ENCODE measurements around the gene CPT1A. TPM values are rescaled to one million over a fixed set of nuclear protein-coding genes. Genes with fewer than 3 reads are reported as not detected.

The CPT1A gene
- total and polyA plus RNA-seq, 2 experiments from 2014 or later, result 9.6 to 20.1 TPM

DNA sequence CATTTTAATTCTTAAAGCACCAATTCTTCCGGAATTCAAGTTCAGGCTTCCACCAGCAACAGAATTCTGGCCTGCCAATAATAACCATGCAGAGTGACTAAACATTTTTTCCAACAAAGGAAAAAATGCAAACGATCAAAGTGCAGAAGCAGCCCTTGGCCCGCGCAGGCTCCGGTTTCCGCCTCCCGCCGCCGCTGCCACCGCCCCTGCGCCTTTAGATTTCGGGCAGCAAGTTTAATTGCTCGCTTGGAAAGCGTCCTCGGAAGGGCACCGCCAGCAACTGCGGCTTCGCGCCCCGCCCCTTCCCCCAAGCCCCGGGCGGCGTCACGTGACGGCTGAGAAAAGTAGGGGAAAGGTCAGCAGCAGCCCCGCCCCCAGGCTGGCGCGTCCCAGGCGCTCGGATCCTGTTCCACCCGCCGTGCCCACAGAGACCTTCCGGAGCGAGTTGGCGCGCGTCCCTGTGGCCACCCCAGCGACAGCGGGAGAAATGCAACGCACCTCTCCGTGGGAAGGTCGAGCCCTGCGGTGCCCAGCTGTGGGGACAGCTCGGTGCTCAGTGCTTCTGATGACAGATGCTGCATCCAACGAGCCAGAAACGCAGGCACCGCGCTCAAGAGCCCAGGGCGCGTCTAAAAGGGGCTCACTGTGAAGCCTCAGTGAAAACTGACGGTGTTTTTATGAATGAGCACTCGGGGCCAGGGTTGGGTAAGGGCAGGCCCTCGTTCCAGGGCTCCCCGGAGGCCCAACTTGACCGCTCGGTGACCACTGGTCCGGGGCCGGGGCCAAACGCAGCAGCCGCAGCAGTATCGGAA lies 2.5 kb downstream of the CPT1A start:
- H3K79me2 ChIP-seq (ENCODE audit: insufficient read depth), result peaks cover 50% of the 10 kb centered on the region

DNA sequence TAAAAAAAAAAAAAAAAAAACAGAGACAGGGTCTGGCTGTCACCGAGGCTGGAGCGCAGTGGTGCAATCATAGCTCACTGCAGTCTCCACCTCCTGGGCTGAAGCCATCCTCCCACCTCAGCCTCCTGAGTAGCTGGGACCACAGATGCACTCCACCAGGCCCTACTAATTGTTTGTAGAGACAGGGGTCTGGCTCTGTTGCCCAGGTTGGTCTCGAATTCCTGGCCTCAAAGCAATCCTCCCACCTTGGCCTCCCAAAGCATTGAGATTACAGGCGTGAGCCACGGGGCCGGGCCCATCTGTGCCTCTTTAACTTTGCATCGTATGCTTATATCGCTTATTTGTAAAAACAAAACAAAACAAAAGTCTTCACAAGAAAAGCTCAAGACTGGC lies 3.1 kb downstream of the CPT1A start:
- Histone ChIP-seq H3K79me2 (ENCODE audit: insufficient read depth) (peaks cover 57% of the 10 kb centered on the region), H3K9me3 (ENCODE audit: low read depth) (no peaks in the 10 kb centered on the region), H3K4me1 (ENCODE audit: insufficient read depth) (peaks cover 24% of the 10 kb centered on the region), H3K27me3 (replicated peaks; ENCODE audit: insufficient read depth) (no peaks in the 10 kb centered on the region), H2AFZ (peak overlapping the region; percentile 77), H4K20me1 (ENCODE audit: insufficient read depth) (no peaks in the 10 kb centered on the region), H3K9me2 (ENCODE audit: insufficient read depth) (no peaks in the 10 kb centered on the region), H3K36me3 (ENCODE audit: low read depth) (no peaks in the 10 kb centered on the region), H3F3A (ENCODE audit: insufficient read depth) (peaks cover 38% of the 10 kb centered on the region), H3K27ac (peak overlapping the region; percentile 91), H3K9ac (peak overlapping the region; percentile 84), H3K4me3 (peak overlapping the region; percentile 76), H3K4me2 (ENCODE audit: unreplicated experiment) (peak overlapping the region; percentile 95)
- DNase-seq, result peak; percentile 54
- WGBS, 2 experiments (ENCODE audit: low coverage in 1 of 2, low lambda C conversion rate in 2 of 2, missing lambda C conversion rate in 2 of 2), result 1 to 4% methylated on average over 8 of the region's 8 CpGs
- in situ Hi-C loops (cut with MboI), result no loop called here
- TF ChIP-seq EZH2 (IDR thresholded peaks at IDR 0.05; ENCODE audit: insufficient read depth, poor library complexity, severe bottlenecking) (no peak), EZH2phosphoT487 (IDR thresholded peaks at IDR 0.05; ENCODE audit: insufficient read depth, low read depth) (no peak)

More for the DNA sequence above, 2.5 kb downstream of the CPT1A start:
- peak; percentile 95 for DNase-seq
- 1% methylated on average over 56 to 59 of the region's 61 CpGs for WGBS, 2 experiments (ENCODE audit: low coverage in 1 of 2, low lambda C conversion rate in 2 of 2, missing lambda C conversion rate in 2 of 2)
- Histone ChIP-seq H3K9me2 (ENCODE audit: insufficient read depth) (no peaks in the 10 kb centered on the region), H3K36me3 (ENCODE audit: low read depth) (no peaks in the 10 kb centered on the region), H3K27ac (peak overlapping the region; percentile 91), H3K9ac (peak overlapping the region; percentile 84), H4K20me1 (ENCODE audit: insufficient read depth) (no peaks in the 10 kb centered on the region), H3K4me3 (peak overlapping the region; percentile 76), H3F3A (ENCODE audit: insufficient read depth) (peaks cover 38% of the 10 kb centered on the region), H3K4me2 (ENCODE audit: unreplicated experiment) (peak overlapping the region; percentile 95), H3K9me3 (ENCODE audit: low read depth) (no peaks in the 10 kb centered on the region), H3K4me1 (ENCODE audit: insufficient read depth) (peaks cover 24% of the 10 kb centered on the region), H2AFZ (peak overlapping the region; percentile 77), H3K27me3 (replicated peaks; ENCODE audit: insufficient read depth) (no peaks in the 10 kb centered on the region)
- TF ChIP-seq EZH2 (IDR thresholded peaks at IDR 0.05; ENCODE audit: insufficient read depth, poor library complexity, severe bottlenecking) (no peak), EZH2phosphoT487 (IDR thresholded peaks at IDR 0.05; ENCODE audit: insufficient read depth, low read depth) (no peak)
- in situ Hi-C loops (cut with MboI), result no loop called here

DNA sequence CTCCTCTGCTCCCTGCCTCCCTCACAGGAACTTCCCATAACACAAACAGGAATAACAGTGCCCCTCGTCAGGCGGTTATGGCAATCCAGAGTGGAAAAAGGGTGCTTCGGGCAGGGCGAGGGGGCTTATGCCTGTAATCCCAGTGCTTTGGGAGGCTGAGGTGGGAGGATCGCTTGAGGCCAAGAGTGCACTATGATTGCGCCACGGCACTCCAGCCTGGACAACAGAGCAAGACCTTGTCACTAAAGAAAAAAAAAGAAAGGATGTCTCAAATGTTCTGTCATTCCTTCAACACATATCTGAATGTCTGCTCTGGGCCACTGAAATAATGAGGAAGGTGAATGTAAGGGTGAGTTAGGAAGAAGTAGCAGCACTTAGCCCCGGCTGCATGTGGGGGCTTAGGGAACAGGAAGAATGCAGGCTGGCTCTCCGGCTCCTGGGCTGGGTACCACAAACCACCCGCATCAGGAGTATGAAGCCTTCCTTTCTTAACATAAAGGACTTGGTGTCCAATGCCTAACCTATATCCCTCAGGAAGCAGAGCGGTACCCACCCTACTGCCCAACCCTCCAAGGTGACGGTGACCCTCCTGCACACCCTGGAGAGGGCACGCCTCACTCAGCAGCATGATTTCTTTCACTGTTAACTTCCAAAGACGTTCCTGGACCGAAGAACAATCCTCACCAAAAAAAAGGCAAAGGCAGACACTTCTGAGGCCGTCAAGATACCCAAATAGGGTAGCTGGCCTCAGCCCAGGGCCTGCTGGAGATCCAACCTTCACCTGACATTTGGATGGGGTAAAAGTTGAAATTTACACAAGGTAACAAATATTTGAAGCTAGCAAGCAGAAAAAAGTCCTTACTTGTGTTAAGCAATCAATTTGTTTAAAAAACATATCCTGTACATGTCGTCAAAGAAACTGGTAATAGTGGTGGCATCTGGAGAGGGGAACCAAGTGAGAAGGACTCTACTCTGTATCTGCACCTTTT lies 3.8 kb downstream of the CPT1A start:
- TF ChIP-seq EZH2phosphoT487 (IDR thresholded peaks at IDR 0.05; ENCODE audit: insufficient read depth, low read depth), result no peak
- no peak for DNase-seq
- H4K20me1 ChIP-seq (ENCODE audit: insufficient read depth), result no peaks in the 10 kb centered on the region
- no peaks in the 10 kb centered on the region for H3K36me3 ChIP-seq (ENCODE audit: low read depth)
- 79% methylated on average over 17 of the region's 17 CpGs for WGBS, 2 experiments (ENCODE audit: low coverage in 1 of 2, low lambda C conversion rate in 2 of 2, missing lambda C conversion rate in 2 of 2)
- H3K27ac ChIP-seq, result peak overlapping the region; percentile 91
- H3F3A ChIP-seq (ENCODE audit: insufficient read depth), result peaks cover 38% of the 10 kb centered on the region
- no peak overlapping the region for H2AFZ ChIP-seq
- H3K9me2 ChIP-seq (ENCODE audit: insufficient read depth), result no peaks in the 10 kb centered on the region
- in situ Hi-C loops (cut with MboI), result no loop called here
- no peaks in the 10 kb centered on the region for H3K27me3 ChIP-seq (replicated peaks; ENCODE audit: insufficient read depth)
- H3K4me1 ChIP-seq (ENCODE audit: insufficient read depth), result peaks cover 28% of the 10 kb centered on the region
- peak overlapping the region; percentile 76 for H3K4me3 ChIP-seq
- H3K79me2 ChIP-seq (ENCODE audit: insufficient read depth), result peaks cover 63% of the 10 kb centered on the region
- H3K9ac ChIP-seq, result peak overlapping the region; percentile 84
- H3K9me3 ChIP-seq (ENCODE audit: low read depth), result no peaks in the 10 kb centered on the region
- H3K4me2 ChIP-seq (ENCODE audit: unreplicated experiment), result peak overlapping the region; percentile 95

DNA sequence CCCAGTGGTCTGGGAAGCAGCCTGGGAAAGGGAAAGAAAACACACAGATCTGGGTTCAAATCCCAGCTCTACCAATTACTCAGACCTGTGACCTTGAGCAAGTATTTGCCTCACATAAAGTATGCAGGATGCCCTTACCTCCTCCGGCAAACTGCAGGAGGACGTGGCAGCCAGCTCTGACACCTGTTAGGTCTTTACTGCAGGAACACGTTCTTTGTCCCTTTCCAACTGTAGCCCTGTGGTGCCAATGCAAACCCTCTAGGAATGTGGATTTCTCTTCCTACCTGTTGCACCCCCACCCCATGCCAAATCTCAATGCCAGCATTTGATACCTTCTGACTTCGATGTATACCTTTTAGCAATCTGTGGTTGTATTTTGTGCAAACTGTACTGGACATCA lies 6.0 kb downstream of the CPT1A start:
- no peaks in the 10 kb centered on the region for H3K9me2 ChIP-seq (ENCODE audit: insufficient read depth)
- H3K4me2 ChIP-seq (ENCODE audit: unreplicated experiment), result no peak overlapping the region
- in situ Hi-C loops (cut with MboI), result no loop called here
- no peak overlapping the region for H3K27ac ChIP-seq
- TF ChIP-seq EZH2phosphoT487 (IDR thresholded peaks at IDR 0.05; ENCODE audit: insufficient read depth, low read depth), result no peak
- TF ChIP-seq EZH2 (IDR thresholded peaks at IDR 0.05; ENCODE audit: insufficient read depth, poor library complexity, severe bottlenecking), result no peak
- no peaks in the 10 kb centered on the region for H3K36me3 ChIP-seq (ENCODE audit: low read depth)
- 0 out of 2 replicates have a peak, but pooled peaks cover 5% of the 10 kb centered on the region for H4K20me1 ChIP-seq (ENCODE audit: insufficient read depth)
- H3K9me3 ChIP-seq (ENCODE audit: low read depth), result no peaks in the 10 kb centered on the region
- no peak overlapping the region for H3K9ac ChIP-seq
- no peak for DNase-seq
- H3K4me1 ChIP-seq (ENCODE audit: insufficient read depth), result peaks cover 34% of the 10 kb centered on the region
- H3F3A ChIP-seq (ENCODE audit: insufficient read depth), result peaks cover 38% of the 10 kb centered on the region
- no peak overlapping the region for H2AFZ ChIP-seq
- no peak overlapping the region for H3K4me3 ChIP-seq
- H3K79me2 ChIP-seq (ENCODE audit: insufficient read depth), result peaks cover 75% of the 10 kb centered on the region
- H3K27me3 ChIP-seq (replicated peaks; ENCODE audit: insufficient read depth), result no peaks in the 10 kb centered on the region
- WGBS, 2 experiments (ENCODE audit: low coverage in 1 of 2, low lambda C conversion rate in 2 of 2, missing lambda C conversion rate in 2 of 2), result 83 to 89% methylated on average over 4 of the region's 4 CpGs
